ENCODE results near the gene FAM161A.

- TF ChIP-seq POLR2A (IDR thresholded peaks at IDR 0.05) (no peak), CTCF (IDR thresholded peaks at IDR 0.05) (no peak)
Measured at GRCh38 chr2:61855318-61855613, 1.4 kb upstream of the FAM161A start.
